Progenitor cell of endocrine pancreas (in vitro differentiated cells): ENCODE measurements around the gene DMTF1. TPM values are rescaled to one million over a fixed set of nuclear protein-coding genes. Genes with fewer than 3 reads are reported as not detected.

ENCODE experiments used
- DNase-seq: peaks from one replicate; pipeline ENCODE4 v3.0.0; 2021; ENCODE audit warnings: low spot score; ENCODE audit not compliant: unreplicated experiment
- H3K27ac Mint-ChIP-seq: 2 replicates; pipeline ENCODE4 v1.8.0; 2021; ENCODE audit warnings: mild to moderate bottlenecking, moderate library complexity, mixed read lengths
- H3K27me3 Mint-ChIP-seq: 2 replicates; pipeline ENCODE4 v1.8.0; 2021; ENCODE audit warnings: mixed read lengths
- H3K36me3 Mint-ChIP-seq: 2 replicates; pipeline ENCODE4 v1.8.0; 2022; ENCODE audit warnings: mixed read lengths; ENCODE audit not compliant: insufficient read depth
- H3K4me1 Mint-ChIP-seq: 2 replicates; pipeline ENCODE4 v1.8.0; 2021; ENCODE audit warnings: low read depth, mixed read lengths
- H3K4me3 Mint-ChIP-seq: 2 replicates; pipeline ENCODE4 v1.8.0; 2021; ENCODE audit warnings: low read depth, mild to moderate bottlenecking, moderate library complexity, mixed read lengths
- H3K9me3 Mint-ChIP-seq: 2 replicates; pipeline ENCODE4 v1.8.0; 2021; ENCODE audit warnings: low read depth, mixed read lengths
- total RNA-seq: library from RNA; stranded (reverse); gene quantifications from 2 replicates; pipeline ENCODE4 v1.2.1, GENCODE V29; 2021
- TF ChIP-seq, protein P1 (sequence below): fragments of 200-600 bp; sonication (generic); IDR thresholded peaks from one replicate; pipeline ENCODE4 v1.5.0; 2021; ENCODE audit warnings: antibody characterized with exemption, mild to moderate bottlenecking; ENCODE audit not compliant: unreplicated experiment

Gene DMTF1
- total RNA-seq, 1 donor from 2014 or later, result 180 TPM

DNA sequence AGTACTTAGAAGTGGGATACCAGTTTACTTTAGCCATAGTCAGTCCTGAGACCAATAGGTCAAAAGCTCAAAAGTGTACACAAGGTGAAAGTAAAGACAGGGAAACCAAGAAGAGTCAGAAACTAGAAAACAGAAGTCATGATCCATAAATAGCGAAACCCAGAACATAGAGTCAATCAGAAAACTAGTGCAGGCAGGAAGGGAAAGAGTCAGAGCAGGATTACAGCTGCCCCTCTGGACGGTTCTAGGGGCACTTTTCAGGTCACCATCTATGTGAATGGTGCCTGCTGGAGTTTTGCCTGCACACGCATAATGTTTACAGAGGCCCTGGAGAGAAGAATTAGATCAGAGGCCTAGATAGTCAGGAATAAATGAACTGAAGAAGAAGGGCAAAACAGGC lies 22.4 kb upstream of the DMTF1 start:
- H3K4me3 Mint-ChIP-seq, result no peak overlapping the region
- H3K9me3 Mint-ChIP-seq, result no peaks in the 10 kb centered on the region
- H3K36me3 Mint-ChIP-seq, result no peaks in the 10 kb centered on the region
- no peak for DNase-seq
- TF ChIP-seq, protein P1, sequence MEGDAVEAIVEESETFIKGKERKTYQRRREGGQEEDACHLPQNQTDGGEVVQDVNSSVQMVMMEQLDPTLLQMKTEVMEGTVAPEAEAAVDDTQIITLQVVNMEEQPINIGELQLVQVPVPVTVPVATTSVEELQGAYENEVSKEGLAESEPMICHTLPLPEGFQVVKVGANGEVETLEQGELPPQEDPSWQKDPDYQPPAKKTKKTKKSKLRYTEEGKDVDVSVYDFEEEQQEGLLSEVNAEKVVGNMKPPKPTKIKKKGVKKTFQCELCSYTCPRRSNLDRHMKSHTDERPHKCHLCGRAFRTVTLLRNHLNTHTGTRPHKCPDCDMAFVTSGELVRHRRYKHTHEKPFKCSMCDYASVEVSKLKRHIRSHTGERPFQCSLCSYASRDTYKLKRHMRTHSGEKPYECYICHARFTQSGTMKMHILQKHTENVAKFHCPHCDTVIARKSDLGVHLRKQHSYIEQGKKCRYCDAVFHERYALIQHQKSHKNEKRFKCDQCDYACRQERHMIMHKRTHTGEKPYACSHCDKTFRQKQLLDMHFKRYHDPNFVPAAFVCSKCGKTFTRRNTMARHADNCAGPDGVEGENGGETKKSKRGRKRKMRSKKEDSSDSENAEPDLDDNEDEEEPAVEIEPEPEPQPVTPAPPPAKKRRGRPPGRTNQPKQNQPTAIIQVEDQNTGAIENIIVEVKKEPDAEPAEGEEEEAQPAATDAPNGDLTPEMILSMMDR, result no peak
- H3K27ac Mint-ChIP-seq, result no peak overlapping the region
- no peaks in the 10 kb centered on the region for H3K27me3 Mint-ChIP-seq
- H3K4me1 Mint-ChIP-seq, result peaks cover 21% of the 10 kb centered on the region

DNA sequence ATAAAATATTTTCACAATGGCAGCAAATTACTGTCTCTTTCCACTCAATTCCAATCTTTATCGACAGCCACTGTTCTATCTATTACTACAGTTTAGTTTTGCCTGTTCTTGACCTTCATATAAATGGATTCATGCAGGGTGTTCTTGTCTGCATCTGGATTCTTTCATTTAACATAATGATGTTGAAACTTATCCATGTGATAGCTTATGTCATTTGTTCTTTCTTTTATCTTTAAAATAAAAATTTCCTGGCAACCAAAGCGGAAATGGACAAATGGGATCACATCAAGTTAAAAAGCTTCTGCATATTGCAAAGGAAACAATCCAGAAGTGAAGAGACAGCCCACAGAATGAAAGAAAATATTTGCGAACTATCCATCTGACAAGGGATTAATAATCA lies 20.5 kb upstream of the DMTF1 start:
- TF ChIP-seq, protein P1, result no peak
- Mint-ChIP-seq H3K27me3 (no peaks in the 10 kb centered on the region), H3K36me3 (no peaks in the 10 kb centered on the region), H3K27ac (no peak overlapping the region), H3K9me3 (no peaks in the 10 kb centered on the region), H3K4me3 (no peak overlapping the region), H3K4me1 (peaks cover 21% of the 10 kb centered on the region)
- DNase-seq, result no peak

DNA sequence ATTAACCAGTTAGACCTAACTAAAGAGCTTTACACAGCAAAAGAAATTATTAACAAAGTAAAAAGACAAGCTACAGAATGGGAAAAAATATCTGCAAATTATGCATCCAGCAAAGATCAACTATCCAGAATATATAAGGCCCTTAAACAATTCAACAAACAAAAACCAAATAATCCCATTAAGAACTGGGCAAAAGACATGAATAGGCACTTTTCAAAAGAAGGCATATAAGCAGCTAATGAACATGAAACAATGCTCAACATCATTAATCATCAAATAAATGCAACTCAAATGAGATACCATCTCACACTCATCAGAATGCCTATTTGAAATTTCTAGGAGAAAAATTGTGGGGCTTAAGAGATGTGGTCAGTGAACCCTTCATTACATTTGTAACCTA lies 15.0 kb upstream of the DMTF1 start:
- H3K27ac Mint-ChIP-seq, result no peak overlapping the region
- TF ChIP-seq, protein P1, result no peak
- H3K9me3 Mint-ChIP-seq, result peaks cover 8% of the 10 kb centered on the region
- H3K4me3 Mint-ChIP-seq, result no peak overlapping the region
- DNase-seq, result no peak
- H3K36me3 Mint-ChIP-seq, result no peaks in the 10 kb centered on the region
- peaks cover 16% of the 10 kb centered on the region for H3K4me1 Mint-ChIP-seq
- no peaks in the 10 kb centered on the region for H3K27me3 Mint-ChIP-seq

DNA sequence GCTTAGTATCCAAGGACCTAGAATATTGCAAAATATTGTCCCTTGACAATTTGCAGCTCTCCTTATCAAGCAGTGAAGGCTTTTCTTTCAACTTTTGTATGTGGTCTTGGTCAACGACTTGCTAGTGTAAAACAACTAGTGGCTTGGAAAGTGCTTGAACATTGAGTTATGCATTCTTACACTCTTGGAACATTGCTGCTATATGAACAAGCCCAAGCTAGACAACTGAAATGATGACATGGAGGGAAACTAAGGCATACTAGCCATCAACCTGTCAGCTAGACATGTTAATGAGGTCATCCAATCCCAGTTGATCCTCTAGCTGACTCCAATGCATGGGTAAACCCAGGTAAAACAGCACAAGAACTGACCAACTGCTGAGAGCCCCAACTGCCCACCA lies 12.7 kb upstream of the DMTF1 start:
- H3K36me3 Mint-ChIP-seq, result no peaks in the 10 kb centered on the region
- no peak overlapping the region for H3K4me3 Mint-ChIP-seq
- H3K27me3 Mint-ChIP-seq, result no peaks in the 10 kb centered on the region
- H3K27ac Mint-ChIP-seq, result no peak overlapping the region
- peaks cover 16% of the 10 kb centered on the region for H3K4me1 Mint-ChIP-seq
- TF ChIP-seq, protein P1, result no peak
- H3K9me3 Mint-ChIP-seq, result peaks cover 8% of the 10 kb centered on the region
- DNase-seq, result no peak

DNA sequence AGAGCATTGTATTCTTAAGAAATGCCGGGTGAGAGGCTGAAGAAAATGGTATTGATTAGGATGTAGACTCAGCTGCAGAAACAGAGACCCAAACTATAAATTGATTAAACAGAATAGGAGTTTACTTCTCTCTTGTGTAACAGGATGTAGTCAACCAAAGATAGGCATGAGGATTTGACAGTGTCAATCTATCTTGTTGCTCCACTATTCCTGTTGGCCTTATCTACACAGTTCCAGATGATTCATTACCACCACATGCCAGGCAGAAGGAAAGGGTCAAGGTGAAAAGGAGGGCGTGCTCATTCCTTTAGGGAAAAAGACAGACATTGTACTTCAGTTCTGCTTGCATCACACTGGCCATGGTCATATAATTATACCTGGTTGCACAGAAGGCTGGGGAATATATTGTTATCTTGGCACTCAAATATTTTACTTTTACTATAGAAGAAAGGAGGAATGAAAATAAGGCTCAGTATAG lies 11.9 kb upstream of the DMTF1 start:
- TF ChIP-seq, protein P1, result no peak
- H3K4me1 Mint-ChIP-seq, result peaks cover 16% of the 10 kb centered on the region
- H3K27me3 Mint-ChIP-seq, result no peaks in the 10 kb centered on the region
- no peak overlapping the region for H3K4me3 Mint-ChIP-seq
- peak overlapping the region; percentile 39 for H3K27ac Mint-ChIP-seq
- H3K9me3 Mint-ChIP-seq, result peaks cover 8% of the 10 kb centered on the region
- no peak for DNase-seq
- H3K36me3 Mint-ChIP-seq, result no peaks in the 10 kb centered on the region
